Measurements from ENCODE around the gene MYADML2.

Gene MYADML2

DNA sequence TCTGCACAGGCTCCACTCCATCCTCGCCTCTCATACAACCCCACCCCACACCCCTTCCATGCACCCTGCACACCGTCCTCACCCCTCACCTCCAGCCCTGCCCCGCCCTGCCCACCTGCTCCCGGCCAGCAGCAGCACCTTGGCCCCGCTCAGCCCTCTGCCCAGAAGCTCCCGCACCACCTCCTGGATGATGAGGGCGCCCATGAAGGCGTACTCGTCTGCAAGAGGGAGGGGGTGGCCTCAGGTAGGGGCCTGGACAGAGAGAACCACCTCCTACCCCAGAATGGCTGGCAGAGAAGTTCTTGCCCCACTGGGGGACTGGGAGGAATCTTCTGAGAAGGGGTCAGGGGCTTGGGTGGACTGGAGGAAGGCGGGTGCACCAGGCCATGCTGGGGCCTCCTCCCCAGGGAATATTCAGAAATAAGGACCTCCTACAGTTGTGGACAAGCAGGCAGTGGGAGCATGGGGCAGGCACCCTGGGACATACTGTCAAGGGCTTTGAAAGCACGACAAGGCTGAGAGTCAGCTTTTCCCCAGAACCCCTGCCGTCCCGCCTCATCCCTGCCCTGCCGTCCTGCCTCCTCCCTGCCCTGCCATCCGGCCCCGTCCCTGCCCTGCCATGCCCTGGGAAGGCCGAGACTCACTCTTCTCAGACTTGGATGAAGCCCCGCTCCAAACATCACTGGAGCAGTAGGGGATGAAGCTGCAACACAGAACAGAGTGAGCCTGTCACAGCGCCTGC lies 10.8 kb upstream of the MYADML2 start:
- DNase-seq = no peak

DNA sequence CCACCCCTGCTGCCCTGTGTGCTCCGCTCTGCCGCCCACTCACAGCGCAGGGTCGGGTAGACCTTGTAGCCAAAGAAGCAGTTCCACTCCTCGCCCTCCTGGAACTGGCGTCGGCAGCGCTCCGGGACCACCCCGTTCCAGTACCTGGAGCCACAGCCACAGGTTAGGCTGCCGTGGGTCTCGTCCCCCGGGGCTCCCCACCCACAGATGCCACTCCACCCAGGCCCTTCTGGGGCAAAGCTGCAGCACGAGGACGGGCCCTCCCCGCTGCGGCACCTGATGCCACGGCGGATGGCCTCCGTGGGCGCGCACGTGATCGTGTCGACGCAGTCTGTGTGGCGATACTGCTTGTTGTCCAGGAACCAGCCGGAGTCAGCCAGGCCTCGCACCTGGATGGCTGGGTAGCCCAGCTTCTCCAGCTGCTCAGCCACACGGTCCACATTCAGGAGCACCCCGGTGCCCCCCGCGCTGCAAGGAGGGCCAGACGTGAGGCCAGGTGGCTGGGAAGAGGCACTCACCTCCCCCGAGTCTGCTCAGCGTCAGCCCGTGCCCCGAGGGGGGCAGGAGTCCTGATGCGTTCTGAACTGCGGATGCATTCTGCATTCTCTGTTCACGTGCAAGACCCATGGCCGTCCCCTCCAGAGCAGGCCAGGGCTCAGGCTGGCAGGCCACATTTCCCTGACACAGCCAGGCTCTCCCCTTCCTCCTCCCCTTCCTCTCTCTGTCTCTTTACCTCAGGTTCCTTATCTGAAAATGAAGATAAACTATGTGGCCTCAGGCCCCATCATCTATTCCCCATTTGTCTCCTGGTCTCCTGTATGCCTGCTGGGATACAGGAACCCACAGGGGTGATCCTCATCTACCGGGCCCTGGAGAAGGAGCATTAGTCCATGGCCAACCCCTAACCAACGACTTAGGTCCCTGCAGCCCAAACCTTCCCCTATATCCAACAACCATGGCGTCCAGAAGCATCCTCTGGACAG lies 9.9 kb upstream of the MYADML2 start:
- no peak for DNase-seq

DNA sequence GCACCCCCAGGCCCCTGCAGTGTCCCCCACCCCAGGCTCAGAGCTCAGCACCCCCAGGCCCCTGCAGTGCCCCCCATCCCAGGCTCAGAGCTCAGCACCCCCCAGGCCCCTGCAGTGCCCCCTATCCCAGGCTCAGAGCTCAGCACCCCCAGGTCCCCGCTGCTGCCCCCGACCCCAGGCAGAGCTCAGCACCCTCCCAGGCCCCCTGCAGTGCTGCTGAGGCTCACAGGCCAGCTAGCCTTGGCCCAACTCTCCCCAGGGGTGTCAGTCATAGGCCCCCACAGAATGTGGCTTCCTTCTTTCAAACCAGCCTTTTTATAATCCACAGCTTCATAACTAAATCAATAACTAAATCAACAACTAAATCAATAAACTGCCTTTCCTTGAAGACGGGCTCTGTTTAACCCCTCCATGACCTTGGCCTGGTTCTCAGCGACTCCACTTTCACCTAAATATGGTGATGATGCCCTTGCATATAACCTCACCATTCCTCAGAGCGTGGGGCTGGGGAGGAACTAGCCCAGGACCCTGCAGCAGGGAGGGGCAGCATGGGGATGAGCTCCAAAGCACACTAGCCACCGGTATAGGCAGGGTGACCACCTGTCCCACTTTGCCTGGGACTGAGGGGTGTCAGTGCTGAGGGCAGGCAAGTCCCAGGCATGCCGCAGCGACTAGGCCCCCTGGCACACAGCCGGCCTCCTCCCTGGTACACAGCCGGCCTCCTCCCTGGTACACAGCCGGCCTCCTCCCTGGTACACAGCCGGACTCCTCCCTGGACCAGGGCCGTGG lies 8.9 kb upstream of the MYADML2 start:
- DNase-seq = no peak

DNA sequence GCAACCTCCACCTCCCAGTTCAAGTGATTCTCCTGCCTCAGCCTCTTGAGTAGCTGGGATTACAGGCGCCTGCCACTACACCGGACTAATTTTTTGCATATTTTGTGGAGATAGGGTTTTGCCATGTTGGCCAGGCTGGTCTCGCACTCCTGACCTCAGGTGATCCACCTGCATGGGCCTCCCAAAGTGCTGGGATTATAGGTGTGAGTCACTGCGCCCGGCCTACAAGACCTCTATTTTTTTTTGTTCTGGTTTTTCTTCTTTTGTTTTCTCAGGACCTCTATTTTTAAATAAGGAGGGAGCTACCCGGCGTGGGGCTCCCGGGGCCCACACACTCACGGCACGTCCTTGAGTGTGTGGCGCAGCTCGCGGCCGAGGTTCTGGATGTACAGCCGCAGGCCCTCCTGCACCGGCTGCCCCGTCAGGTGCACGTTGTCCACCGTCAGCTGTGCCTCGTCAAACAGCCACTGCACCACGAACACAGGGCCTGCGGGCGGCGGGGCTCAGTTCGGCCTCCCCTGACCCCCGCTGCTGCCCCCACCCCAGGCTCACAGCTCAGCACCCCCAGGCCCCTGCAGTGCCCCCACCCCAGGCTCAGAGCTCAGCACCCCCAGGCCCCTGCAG lies 8.1 kb upstream of the MYADML2 start:
- no peak for DNase-seq

DNA sequence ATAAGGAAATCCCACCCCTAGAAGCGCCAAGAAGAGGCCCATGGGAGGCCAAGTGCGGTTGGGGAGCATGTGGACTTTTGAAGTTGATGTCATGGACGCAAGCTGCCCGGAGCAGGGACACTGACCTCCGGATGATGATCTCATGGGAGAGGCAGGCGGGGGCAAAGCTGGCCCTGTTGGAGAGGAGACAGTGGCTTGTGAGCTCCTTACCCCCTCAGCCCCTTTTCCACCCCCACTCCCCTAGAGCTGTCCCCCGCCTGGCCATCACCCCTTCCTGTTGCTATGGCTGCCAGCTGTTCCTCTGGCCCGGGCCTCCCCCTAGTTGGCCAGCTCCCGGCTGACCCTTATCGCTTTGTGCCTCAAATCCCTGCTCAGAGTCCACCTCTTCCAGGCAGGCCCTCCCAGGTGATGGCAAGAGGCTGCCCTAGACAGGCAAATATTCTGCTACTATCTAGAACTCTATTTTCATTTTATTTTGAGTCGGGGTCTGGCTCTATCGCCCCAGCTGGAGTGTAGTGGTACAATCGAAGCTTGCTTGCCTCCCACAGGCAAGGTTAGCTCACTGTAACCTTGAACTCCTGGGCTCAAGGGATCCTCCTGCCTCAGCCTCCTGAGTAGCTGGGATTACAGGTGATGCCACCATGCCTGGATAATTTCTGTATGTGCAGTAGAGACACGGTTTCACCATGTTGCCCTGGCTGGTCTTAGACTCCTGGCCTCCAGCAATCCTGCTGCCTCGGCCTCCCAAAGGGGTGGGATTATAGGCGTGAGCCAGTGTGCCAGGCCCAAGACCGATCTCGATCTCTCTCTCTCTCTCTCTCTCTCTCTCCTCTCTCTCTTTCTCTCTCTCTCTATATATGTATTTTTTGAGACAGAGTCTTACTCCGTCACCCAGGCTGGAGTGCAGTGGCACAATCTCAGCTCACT lies 7.4 kb upstream of the MYADML2 start:
- DNase-seq = no peak

DNA sequence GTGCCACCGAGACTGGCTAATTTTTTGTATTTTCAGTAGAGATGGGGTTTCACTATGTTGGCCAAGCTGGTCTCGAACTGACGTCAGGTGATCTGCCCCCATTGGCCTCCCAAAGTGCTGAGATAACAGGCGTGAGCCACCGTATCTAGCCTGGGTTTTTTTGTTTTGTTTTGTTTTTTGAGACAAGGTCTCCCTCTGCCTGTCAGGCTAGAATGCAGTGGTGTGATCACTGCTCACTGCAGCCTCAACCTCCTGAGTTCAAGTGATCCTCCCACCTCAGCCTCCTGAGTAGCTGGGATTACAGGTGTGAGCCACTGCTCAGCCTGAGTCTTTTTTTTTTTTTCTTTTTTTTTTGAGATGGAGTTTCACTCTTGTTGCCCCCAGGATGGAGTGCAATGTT lies 6.4 kb upstream of the MYADML2 start:
- DNase-seq = peak; percentile 63

DNA sequence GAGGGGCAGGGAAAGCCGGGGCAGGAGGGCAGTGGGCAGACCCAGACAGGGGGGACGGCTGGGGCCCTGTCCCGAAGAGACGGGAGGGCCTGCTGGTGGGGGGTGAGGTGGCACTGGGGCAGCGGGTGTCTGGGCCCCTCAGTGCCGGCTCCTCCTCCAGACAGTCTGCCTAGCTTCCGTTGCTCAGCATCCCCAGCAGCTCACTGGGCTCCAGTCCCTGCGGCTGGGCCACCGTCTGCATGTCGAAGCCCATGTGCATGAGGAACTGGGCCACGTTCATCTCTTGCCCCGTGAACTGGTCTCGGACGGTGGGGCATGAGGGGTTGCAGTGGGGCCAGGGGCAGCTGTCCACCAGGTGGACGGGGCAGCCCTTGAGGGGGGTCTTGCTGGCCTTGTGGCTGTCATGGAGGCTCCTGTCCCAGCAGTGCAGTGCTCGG lies 5.8 kb upstream of the MYADML2 start:
- DNase-seq = no peak

DNA sequence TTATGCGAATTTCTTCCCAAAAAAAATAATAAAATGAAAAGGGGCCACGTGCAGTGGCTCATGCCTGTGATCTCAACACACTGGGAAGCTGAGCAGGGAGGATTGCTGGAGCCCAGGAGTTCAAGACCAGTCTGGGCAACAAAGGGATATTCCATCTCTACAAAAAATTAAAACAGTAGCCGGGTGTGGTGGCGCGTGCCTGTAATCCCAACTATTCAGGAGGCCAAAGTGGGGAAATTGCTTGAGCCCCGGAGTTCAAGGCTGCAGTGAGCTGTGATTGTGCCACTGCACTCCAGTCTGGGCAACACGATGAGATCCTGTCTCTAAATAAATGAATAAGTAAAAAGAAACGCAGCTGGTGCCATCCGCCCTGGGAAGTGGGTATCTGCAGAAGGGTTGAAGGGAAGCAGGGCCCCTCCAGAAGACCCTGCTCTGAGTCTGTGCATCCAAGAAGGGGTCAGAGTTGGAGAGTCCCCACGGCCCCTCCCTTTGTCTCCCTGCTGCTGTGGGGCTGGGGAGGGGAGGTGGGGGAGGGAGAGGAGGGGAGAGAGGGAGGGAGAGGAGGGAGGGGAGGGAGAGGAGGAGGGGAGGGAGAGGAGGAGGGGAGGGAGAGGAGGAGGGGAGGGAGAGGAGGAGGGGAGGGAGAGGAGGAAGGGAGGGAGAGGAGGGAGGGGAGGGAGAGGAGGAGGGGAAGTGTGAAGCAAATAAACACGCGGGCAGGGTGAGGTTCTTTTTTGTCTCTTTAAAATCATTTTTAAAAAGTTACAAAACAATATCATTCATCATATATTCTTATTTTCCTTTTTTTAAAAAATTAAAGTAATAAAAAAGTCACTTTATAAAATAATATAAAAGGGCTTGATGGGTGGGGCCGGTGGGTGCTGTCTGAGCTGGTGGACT lies 5.0 kb upstream of the MYADML2 start:
- DNase-seq = no peak

DNA sequence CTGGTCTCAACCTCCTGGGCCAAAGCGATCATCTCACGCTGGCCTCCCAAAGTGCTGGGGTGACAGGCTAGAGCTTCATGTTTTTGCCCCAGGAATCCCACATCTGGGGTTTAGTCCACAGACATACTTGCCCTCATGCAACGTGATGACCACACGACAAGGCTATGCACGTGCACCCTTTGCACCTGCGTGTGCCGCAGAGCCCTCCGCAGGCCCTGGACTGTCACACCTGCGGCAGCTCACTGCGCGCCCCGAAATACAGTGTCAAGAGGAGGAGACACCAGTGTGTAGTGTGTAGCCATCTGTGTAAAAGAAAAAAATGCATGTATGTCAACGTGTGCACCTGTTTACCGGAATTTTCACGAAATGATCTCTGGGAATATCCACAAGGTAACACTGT lies 3.5 kb upstream of the MYADML2 start:
- DNase-seq = no peak

DNA sequence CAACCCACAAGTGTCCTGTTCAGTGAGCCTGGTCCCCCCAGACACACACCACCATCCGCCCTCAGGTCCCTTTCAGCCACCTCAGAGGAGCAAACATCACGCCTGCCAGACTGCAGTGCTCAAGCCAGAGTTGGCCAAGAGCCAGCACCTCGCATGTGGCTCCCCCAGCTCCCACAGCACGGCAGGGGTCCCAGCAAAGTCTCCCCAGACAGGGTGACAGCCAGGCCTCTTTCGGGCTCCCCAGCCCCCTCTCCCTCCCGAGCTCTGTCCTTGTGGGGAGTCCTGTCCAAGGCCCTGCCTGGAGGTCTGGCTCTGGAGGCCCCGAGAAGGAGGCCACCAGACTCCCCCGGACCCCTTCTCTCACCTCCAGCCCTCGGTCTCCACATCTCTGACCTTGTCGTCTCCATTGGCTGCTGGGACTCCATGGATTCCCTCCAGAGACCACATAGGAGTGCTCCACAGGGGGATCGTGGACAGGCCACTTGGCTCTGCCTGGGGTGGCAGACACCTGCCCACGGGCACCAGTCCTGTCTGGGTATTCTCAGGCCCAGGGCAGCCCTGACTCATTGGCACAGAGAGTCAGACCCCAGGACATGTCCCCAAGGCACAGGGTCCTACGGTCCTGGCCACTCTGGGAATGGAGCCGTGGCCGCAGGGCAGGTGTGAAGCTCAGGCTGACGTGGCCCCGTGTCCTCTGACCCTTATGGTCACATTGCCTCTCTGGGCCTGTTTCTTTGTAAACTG lies 1.8 kb upstream of the MYADML2 start:
- DNase-seq = no peak

DNA sequence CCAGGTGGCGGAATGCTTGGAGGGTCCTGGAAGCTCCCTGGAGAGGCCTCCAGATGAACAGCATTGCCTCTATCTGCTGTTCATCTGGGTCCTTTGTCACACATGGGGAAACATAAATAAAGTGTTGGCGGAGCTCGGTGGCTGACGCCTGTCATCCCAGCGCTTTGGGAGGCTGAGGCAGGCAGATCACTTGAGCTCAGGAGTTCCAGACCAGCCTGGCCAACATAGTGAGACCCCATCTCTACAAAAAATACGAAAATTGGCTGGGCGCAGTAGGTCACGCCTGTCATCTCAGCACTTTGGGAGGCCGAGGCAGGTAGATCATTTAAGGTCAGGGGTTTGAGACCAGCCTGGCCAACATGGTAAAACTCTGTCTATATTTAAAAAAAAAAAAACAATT lies 2.2 kb downstream of the MYADML2 start:
- no peak for DNase-seq

DNA sequence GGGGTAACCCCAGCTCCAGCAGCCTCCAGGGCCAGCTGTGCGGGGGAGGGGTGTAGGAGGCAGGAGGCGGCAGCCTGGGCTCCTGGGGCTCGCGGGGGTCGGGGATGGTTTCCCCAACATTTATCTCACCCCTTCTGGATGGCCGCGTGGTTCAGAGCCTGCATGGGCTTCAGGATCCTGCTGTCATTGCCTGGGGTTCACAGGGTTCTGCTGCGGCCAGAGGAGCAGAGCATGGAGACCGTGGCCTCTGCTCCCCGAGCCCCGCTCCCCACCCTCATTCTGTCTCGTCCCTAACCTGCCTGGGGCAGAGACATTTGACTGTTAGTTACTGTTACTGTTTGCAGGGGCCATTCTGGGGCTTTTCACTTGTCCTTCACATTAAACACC lies 4.9 kb downstream of the MYADML2 start:
- no peak for DNase-seq

DNA sequence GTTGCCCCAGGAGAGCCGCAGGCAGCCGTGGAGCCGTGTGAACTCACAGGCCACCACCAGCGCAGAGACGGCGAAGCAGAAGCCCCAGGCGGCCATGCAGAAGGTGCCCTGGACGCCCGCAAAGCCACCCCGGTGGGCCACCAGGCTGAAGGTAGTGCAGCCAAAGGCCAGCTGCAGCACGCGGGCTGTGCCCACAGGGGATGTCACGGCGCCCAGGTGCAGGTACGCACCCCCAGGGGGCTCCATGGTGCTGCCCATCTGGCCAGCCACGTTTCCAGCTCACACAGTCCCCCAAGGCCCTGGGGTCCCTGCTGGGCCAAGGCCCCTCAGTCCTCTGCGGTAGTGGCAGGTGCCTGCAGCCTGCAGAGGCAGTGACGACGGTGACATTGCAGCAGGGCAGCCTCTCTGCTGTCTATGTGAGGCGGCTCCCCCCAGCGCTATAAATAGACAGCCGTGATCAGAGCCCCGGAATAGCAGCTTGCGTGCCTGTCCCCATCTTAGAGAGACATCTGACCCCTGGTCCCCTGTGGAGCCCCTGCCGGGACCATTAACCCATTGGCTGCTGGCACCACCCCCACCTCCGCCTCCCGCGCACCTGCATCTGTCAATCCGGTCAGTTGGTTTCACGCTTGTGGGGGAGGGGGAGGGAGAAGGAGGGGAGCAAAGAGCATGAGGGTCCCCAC lies 5.4 kb downstream of the MYADML2 start:
- no peak for DNase-seq

DNA sequence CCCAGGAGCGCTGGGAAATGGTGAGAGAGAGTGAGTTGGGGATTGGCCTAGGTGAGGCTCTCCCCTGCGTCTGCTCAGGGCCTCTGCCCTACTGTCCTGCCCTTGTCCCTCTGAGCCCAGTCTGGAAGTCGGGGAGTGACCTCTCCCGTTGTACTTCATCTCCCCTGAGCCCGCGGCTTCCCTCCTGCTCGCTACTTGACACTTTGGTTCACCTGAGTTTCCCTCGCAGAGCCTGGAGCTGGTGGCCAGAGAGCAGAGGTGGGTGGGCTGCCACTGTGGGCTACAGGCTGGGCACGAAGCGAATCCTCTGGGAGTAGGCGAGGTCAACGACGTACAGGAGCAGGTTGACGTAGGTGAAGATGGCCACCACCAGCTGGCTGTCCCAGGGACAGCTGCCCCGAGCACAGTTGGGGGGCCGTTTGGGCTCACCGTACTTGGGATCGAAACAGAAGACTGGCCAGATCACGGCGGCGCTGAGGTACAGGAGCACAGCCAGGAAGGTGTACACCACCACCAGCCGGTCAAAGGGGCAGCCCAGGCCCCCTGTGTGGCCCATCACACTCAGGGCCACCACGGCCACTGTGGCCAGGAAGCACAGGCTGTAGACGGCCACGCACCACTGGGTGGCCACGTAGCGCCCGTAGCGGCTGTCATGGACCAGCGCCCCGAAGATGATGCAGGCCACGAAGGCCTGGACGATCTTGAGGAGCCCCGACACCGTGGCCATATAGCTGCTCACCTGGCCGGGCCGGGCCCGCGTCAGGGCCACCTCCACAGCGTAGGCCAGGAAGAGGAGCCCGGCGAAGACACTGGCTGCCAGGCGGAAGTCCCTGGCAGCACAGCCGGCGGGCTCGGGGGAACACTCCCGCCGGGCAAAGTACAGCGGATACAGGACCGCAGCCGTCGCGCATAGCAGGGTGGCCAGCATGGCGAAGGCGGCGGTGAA lies 6.2 kb downstream of the MYADML2 start:
- no peak for DNase-seq

DNA sequence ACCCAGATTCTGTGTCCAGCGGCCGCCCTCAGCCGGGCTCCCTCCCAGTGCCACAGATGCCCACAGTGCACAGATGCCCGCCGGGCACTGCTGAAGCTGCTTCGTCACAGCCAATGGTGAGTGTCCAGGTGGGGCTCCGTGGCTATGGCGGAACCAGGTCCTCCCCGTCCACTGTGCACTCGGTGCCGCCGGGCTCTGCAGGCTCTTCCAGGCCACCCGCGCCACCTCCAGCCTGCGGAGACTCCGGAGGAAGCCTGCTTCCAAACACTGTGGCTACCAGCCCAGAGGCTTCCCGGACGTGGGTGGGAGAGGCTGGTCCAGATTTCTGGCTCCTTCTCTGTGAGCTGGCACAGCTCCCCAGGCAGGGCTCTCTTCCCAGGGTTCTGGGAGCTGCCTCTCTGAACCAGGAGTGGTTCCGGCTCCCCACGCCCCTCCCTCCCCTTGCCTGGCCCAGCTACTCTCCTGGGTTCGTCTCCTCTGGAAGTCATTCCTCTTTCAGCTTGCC lies 7.1 kb downstream of the MYADML2 start:
- no peak for DNase-seq

DNA sequence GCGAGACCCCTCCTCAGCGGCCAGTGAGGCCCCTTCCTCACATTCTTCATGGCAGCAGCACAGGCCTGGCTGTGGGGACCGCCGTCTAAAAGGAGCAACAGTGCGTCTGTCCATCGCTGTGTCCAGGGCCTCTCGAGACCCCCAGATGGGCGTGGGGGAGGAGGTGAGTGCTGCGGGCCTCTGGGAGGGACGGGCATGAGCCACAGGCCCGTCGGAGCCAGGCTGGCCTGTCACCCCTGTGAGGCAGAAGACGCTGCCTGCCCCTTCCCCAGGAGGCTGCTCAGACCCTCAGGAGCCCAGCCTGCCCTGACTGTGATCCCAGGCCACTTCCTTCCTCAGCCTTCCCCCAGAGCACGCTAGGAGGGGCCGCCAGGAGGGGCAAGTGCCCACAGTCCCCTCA lies 7.8 kb downstream of the MYADML2 start:
- no peak for DNase-seq

DNA sequence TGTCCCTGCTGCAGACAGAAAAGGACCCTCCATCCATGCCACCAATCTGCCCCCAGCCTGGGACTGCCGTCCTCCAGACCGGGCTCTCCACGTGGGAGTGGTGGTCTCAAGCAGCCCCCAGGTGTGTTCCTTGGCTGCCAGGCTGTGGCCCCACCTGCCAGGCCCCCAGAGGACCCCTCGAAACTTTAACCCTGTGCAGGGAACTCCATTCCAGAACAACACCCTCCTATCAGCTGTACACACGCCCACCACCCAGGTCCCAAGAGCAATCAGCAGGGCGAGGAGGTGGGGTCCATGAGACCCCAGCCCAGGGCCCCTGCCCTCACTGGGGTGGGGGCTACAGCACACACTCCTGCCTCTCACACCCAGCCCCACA lies 11.3 kb downstream of the MYADML2 start:
- no peak for DNase-seq

Data from hematopoietic multipotent progenitor cell treated with erythropoietin and hydrocortisone succinate and interleukin-3 and kit ligand, for 8 days (in vitro differentiated cells).